Small intestine (tissue), 7 donors: ENCODE measurements around the gene ABCG4. TPM values are rescaled to one million over a fixed set of nuclear protein-coding genes. Genes with fewer than 3 reads are reported as not detected.
A peak's percentile ranks its signal among the peaks of the same experiment; 100 is the strongest.

Experiments used
- DNase-seq, 2 donors: peaks; one replicate each; pipeline versions ENCODE4 v3.0.0 to v3.0.0-alpha.2; 2013
- FAIRE-seq: peaks from 2 replicates; lab custom pipeline; 2012; peaks lifted over from hg19 to GRCh38; lab: Jason Lieb, UNC
- H3K27ac ChIP-seq, 3 donors: one replicate each; pipeline ENCODE4 v1.5.1; 2013; ENCODE audit warnings: low read length in 2 of 3, mild to moderate bottlenecking in 2 of 3, control low read depth in 1 of 3, inconsistent platforms in 1 of 3, low read depth in 1 of 3, moderate library complexity in 1 of 3
- H3K27me3 ChIP-seq, 3 donors: one replicate each; pipeline ENCODE4 v1.6.1; 2013; ENCODE audit warnings: low read length in 3 of 3, inconsistent platforms in 1 of 3; ENCODE audit not compliant: control insufficient read depth in 3 of 3, insufficient read depth in 3 of 3
- H3K36me3 ChIP-seq, 3 donors: one replicate each; pipeline ENCODE4 v1.6.1; 2013; ENCODE audit warnings: low read length in 3 of 3, inconsistent platforms in 1 of 3, low read depth in 1 of 3, mild to moderate bottlenecking in 1 of 3, moderate library complexity in 1 of 3; ENCODE audit not compliant: control insufficient read depth in 3 of 3, insufficient read depth in 2 of 3
- H3K4me1 ChIP-seq, 3 donors: one replicate each; pipeline ENCODE4 v1.6.1; 2013; ENCODE audit warnings: low read length in 2 of 3, inconsistent platforms in 1 of 3, low read depth in 1 of 3, mild to moderate bottlenecking in 1 of 3, moderate library complexity in 1 of 3; ENCODE audit not compliant: control insufficient read depth in 3 of 3, insufficient read depth in 2 of 3
- H3K4me3 ChIP-seq, 3 donors: one replicate each; pipeline ENCODE4 v1.5.1; 2013; ENCODE audit warnings: low read length in 3 of 3, control low read depth in 1 of 3, inconsistent platforms in 1 of 3, low read depth in 1 of 3, mild to moderate bottlenecking in 1 of 3, moderate library complexity in 1 of 3
- H3K9me3 ChIP-seq, 2 donors: one replicate each; pipeline ENCODE4 v1.6.1; 2013; ENCODE audit warnings: low read depth in 1 of 2, low read length in 1 of 2; ENCODE audit not compliant: control insufficient read depth in 2 of 2, insufficient read depth in 1 of 2
- WGBS, 3 donors: extraction: QIAGEN DNeasy Blood & Tissue Kit; methylation state at CpG; one replicate each; pipeline ENCODE4 v1.1.7; 2013; 5-methylcytosine and 5-hydroxymethylcytosine counted together
- polyA plus RNA-seq, 4 donors: library from polyadenylated mRNA; stranded (reverse) in 3 of 4; unstranded in 1 of 4; fragments of 200-250 nt in 3 of 4; fragments of 120-200 nt in 1 of 4; gene quantifications; one replicate each; pipeline versions ENCODE4 v1.2.1 to v1.2.3, GENCODE V29; 2013
- donor health status: healthy with polysubstance abuse.
- donor health status: control.
- donor health status: control.
- donor health status: Bipolar disorder and iron deficiency.
- donor health status: healthy.

Gene ABCG4
- polyA plus RNA-seq, 4 donors = 0.27 to 0.73 (median 0.34) TPM; not detected in 1

GRCh38 chr11:119106564-119107537 lies 42.0 kb upstream of the ABCG4 start, which contains the start of gene C2CD2L:
C2CD2L (plus strand) TSS chr11:119107344; CDS start chr11:119107742, 398 bp downstream.
- DNase-seq (peak; percentile 96), FAIRE-seq (no peak)
- Histone ChIP-seq H3K4me3 (peak within 1 kb of the TSS; percentile 81 to 98 (median 81)), H3K36me3 (peaks cover 11 to 27% (median 11%) of the 10 kb centered on the region in 3 donors), H3K27ac (peak within 1 kb of the TSS; percentile 85 to 88 (median 85)), H3K9me3 (no peaks in the 10 kb centered on the region), H3K27me3 (no peaks in the 10 kb centered on the region), H3K4me1 (peaks cover 8 to 38% (median 12%) of the 10 kb centered on the region in 3 donors)
- WGBS, 3 donors = 1 to 2% (median 2%) methylated on average over 44 to 49 of the region's 49 CpGs

DNA sequence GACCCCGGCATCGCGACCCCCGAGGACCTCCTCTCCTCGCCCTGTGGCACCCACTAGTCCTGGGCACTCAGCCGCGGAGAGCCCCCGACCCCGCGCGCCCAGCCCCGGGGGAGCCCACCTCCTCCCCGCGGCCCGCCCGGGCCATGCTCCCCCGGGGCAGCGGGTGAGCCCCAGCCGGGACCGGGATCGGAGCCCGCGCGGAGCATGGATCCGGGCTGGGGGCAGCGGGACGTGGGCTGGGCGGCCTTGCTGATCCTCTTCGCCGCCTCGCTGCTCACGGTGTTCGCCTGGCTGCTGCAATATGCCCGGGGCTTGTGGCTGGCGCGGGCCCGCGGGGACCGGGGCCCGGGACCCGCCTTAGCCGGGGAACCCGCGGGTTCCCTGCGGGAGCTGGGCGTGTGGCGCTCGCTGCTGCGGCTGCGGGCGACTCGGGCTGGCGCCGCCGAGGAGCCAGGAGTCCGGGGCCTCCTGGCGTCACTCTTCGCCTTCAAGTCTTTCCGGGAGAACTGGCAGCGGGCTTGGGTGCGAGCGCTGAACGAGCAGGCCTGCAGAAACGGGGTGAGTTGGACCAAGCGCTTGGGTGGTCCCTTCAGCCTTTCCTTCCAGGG lies 41.2 kb upstream of the ABCG4 start:
- FAIRE-seq (no peak), DNase-seq (peak; percentile 15 to 35)
- Histone ChIP-seq H3K4me1 (peaks cover 8 to 38% (median 12%) of the 10 kb centered on the region in 3 donors), H3K36me3 (peaks cover 17 to 35% (median 17%) of the 10 kb centered on the region in 3 donors), H3K9me3 (no peaks in the 10 kb centered on the region), H3K27ac (peak overlapping the region; percentile 85 to 88 (median 85)), H3K27me3 (no peaks in the 10 kb centered on the region), H3K4me3 (peak overlapping the region; percentile 81 to 98 (median 81))
- 0 to 1% (median 1%) methylated on average over 50 to 65 of the region's 65 CpGs for WGBS, 3 donors

- Histone ChIP-seq H3K4me1 (peaks cover 8 to 32% (median 12%) of the 10 kb centered on the region in 3 donors), H3K36me3 (peaks cover 19 to 41% (median 23%) of the 10 kb centered on the region in 3 donors), H3K27ac (peak overlapping the region; percentile 85 to 88 (median 85)), H3K4me3 (peak overlapping the region; percentile 81 to 98 (median 81)), H3K27me3 (no peaks in the 10 kb centered on the region), H3K9me3 (no peaks in the 10 kb centered on the region)
- 7 to 13% (median 11%) methylated on average over 8 of the region's 8 CpGs for WGBS, 3 donors
- DNase-seq (peak; percentile 68 to 82), FAIRE-seq (no peak)
These were observed 40.6 kb upstream of the ABCG4 start for GRCh38 chr11:119108146-119108856.

DNA sequence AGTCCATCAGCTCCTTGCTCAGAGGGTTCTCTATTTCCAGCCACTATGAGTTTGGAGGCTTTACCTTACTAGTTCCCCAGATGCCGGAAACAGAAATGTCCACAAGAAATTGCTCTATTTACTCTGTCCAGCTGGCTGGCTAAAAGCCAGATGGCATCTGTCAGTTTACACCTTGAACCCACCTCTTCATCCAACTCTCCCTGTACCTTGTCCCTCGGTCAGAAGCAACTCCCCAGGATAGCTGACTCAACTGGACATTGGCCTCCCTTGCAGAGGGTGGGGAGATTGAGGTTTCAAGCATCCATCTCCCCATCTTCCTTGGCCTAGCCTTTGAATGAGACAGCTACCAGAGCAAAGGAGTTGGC lies 40.0 kb upstream of the ABCG4 start:
- H3K4me1 ChIP-seq = peaks cover 8 to 32% (median 12%) of the 10 kb centered on the region in 3 donors
- 31 to 73% (median 41%) methylated on average over 2 of the region's 2 CpGs for WGBS, 3 donors
- H3K9me3 ChIP-seq = no peaks in the 10 kb centered on the region
- peaks cover 19 to 47% (median 23%) of the 10 kb centered on the region in 3 donors for H3K36me3 ChIP-seq
- H3K27me3 ChIP-seq = no peaks in the 10 kb centered on the region
- DNase-seq (peak; percentile 87 to 97), FAIRE-seq (no peak)
- peak overlapping the region in 2 of 3 donors; percentile 81 to 98 for H3K4me3 ChIP-seq
- peak overlapping the region; percentile 85 to 88 (median 85) for H3K27ac ChIP-seq

- peaks cover 8 to 32% (median 12%) of the 10 kb centered on the region in 3 donors for H3K4me1 ChIP-seq
- no peak for DNase-seq
- FAIRE-seq = no peak
- H3K4me3 ChIP-seq = peak overlapping the region in 1 of 3 donors; percentile 24
- H3K36me3 ChIP-seq = peaks cover 19 to 57% (median 24%) of the 10 kb centered on the region in 3 donors
- 92 to 100% (median 97%) methylated on average over 3 of the region's 3 CpGs for WGBS, 3 donors
- no peak overlapping the region for H3K27ac ChIP-seq
- H3K27me3 ChIP-seq = no peaks in the 10 kb centered on the region
- H3K9me3 ChIP-seq = no peaks in the 10 kb centered on the region
These were observed 39.0 kb upstream of the ABCG4 start for GRCh38 chr11:119109843-119110242.

DNA sequence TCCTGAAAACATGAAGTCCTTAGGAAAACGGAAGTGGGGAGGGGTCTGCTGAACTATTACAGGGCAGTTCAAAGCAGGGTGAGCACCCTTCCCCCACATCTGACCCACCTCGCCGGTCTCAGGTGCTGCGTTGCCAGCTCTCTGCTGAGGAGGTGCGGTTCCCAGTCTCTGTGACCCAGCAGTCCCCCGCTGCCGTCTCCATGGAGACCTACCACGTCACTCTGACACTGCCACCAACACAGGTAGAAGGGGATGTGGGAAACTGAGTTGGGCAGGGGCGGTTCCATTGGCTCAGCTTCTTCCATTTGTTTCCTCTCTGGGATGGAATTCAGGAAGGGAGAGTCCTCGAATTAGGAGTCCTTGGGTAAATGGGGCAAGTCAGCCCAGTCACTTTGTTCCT lies 38.4 kb upstream of the ABCG4 start:
- H3K9me3 ChIP-seq = no peaks in the 10 kb centered on the region
- no peak overlapping the region for H3K27ac ChIP-seq
- H3K36me3 ChIP-seq = peaks cover 23 to 59% (median 26%) of the 10 kb centered on the region in 3 donors
- no peak for DNase-seq
- WGBS, 3 donors = 82 to 96% (median 89%) methylated on average over 10 of the region's 10 CpGs
- H3K4me3 ChIP-seq = no peak overlapping the region
- no peak for FAIRE-seq
- H3K27me3 ChIP-seq = no peaks in the 10 kb centered on the region
- H3K4me1 ChIP-seq = peaks cover 8 to 32% (median 12%) of the 10 kb centered on the region in 3 donors

DNA sequence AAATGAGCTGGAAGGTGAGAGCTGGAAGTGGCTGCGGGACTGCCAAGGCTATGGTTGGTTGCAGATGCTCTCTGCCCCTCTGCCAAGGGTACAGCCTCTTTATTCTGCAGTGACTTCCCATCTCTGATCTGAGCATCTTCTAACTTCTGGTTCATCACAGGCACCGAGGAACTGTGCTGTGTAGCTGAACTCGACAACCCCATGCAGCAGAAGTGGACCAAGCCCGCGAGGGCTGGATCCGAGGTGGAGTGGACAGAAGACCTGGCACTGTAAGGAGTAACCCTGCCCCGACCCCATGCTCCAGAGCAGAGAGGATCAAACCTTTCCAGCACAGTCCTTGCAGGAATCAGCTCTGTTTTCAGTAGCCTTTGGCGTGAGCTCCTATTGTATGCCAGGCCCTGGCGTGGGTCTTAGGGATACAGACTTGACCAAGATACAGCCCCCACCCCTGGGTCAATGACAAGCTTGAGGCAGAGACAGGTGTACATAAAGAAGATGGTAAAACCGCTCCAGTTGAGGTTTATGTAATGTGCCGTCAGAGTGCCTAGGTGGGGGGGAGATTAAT lies 37.4 kb upstream of the ABCG4 start:
- Histone ChIP-seq H3K36me3 (peaks cover 28 to 69% (median 35%) of the 10 kb centered on the region in 3 donors), H3K27ac (no peak overlapping the region), H3K4me3 (no peak overlapping the region), H3K4me1 (peaks cover 8 to 27% (median 8%) of the 10 kb centered on the region in 3 donors), H3K9me3 (no peaks in the 10 kb centered on the region), H3K27me3 (no peaks in the 10 kb centered on the region)
- no peak for DNase-seq
- WGBS, 3 donors = 95 to 98% (median 96%) methylated on average over 11 of the region's 11 CpGs
- no peak for FAIRE-seq
